Measurements from ENCODE around the gene ZBTB39. TPM values are rescaled to one million over a fixed set of nuclear protein-coding genes. Genes with fewer than 3 reads are reported as not detected.
"Not testable (repeated sequence)": the region's sequence is repeated elsewhere in the genome, so short reads cannot be mapped to it uniquely, and the experiment has no call there.

ZBTB39 gene
- total RNA-seq, 1 donor from 2014 or later: 21.1 TPM

- Histone ChIP-seq H4K20me1 (ENCODE audit: low read depth) (no peaks in the 10 kb centered on the region), H3F3A (ENCODE audit: low read depth) (no peaks in the 10 kb centered on the region), H3K27me3 (no peaks in the 10 kb centered on the region), H3K4me1 (peaks cover 16% of the 10 kb centered on the region), H3K27ac (no peak overlapping the region), H3K9me3 (ENCODE audit: low read depth) (no peaks in the 10 kb centered on the region), H3K36me3 (no peaks in the 10 kb centered on the region), H3K4me3 (no peak overlapping the region), H2AFZ (replicated peaks) (no peak overlapping the region), H3K79me2 (ENCODE audit: low read depth) (no peaks in the 10 kb centered on the region), H3K4me2 (no peak overlapping the region), H3K9ac (no peak overlapping the region)
- H3K9me3 Mint-ChIP-seq: no peaks in the 10 kb centered on the region
- peaks cover 16% of the 10 kb centered on the region for H3K27me3 Mint-ChIP-seq (ENCODE audit: insufficient read depth, low read depth)
- TF ChIP-seq CTCF (IDR thresholded peaks at IDR 0.05) (no peak), EZH2 (IDR thresholded peaks at IDR 0.05) (no peak), EZH2phosphoT487 (IDR thresholded peaks at IDR 0.05) (no peak)
- no peak overlapping the region for H3K4me3 Mint-ChIP-seq
- peaks cover 4% of the 10 kb centered on the region for H3K4me1 Mint-ChIP-seq
- no peak overlapping the region for H3K27ac Mint-ChIP-seq
- H3K36me3 Mint-ChIP-seq: no peaks in the 10 kb centered on the region
- no peak for DNase-seq (ENCODE audit: low spot score)
Measured at GRCh38 chr12:57019983-57020719, 13.8 kb upstream of the ZBTB39 start.

- peaks cover 16% of the 10 kb centered on the region for H3K4me1 ChIP-seq
- H3K9me3 ChIP-seq (ENCODE audit: low read depth): no peaks in the 10 kb centered on the region
- H3K36me3 ChIP-seq: no peaks in the 10 kb centered on the region
- TF ChIP-seq CTCF (IDR thresholded peaks at IDR 0.05) (no peak), EZH2 (IDR thresholded peaks at IDR 0.05) (no peak), EZH2phosphoT487 (IDR thresholded peaks at IDR 0.05) (no peak)
- H4K20me1 ChIP-seq (ENCODE audit: low read depth): no peaks in the 10 kb centered on the region
- no peaks in the 10 kb centered on the region for H3K27me3 ChIP-seq
- Mint-ChIP-seq H3K27ac (no peak overlapping the region), H3K4me1 (peaks cover 5% of the 10 kb centered on the region), H3K9me3 (no peaks in the 10 kb centered on the region), H3K36me3 (no peaks in the 10 kb centered on the region), H3K4me3 (no peak overlapping the region), H3K27me3 (ENCODE audit: insufficient read depth, low read depth) (peaks cover 20% of the 10 kb centered on the region)
- H2AFZ ChIP-seq (replicated peaks): no peak overlapping the region
- H3K9ac ChIP-seq: no peak overlapping the region
- no peaks in the 10 kb centered on the region for H3F3A ChIP-seq (ENCODE audit: low read depth)
- H3K4me3 ChIP-seq: no peak overlapping the region
- no peak for DNase-seq (ENCODE audit: low spot score)
- no peak overlapping the region for H3K27ac ChIP-seq
- H3K79me2 ChIP-seq (ENCODE audit: low read depth): no peaks in the 10 kb centered on the region
- no peak overlapping the region for H3K4me2 ChIP-seq
Measured at GRCh38 chr12:57018906-57019305, 12.6 kb upstream of the ZBTB39 start.

- not testable (repeated sequence) for H3K4me2 ChIP-seq; H3K27ac Mint-ChIP-seq; H3K9me3 Mint-ChIP-seq; H4K20me1 ChIP-seq (ENCODE audit: low read depth); H3K9ac ChIP-seq; H2AFZ ChIP-seq (replicated peaks); H3K36me3 ChIP-seq; H3K4me3 Mint-ChIP-seq; H3K36me3 Mint-ChIP-seq; H3F3A ChIP-seq (ENCODE audit: low read depth); H3K4me1 Mint-ChIP-seq; DNase-seq (ENCODE audit: low spot score); H3K27ac ChIP-seq; H3K79me2 ChIP-seq (ENCODE audit: low read depth); H3K9me3 ChIP-seq (ENCODE audit: low read depth); H3K4me3 ChIP-seq; H3K27me3 ChIP-seq
- H3K27me3 Mint-ChIP-seq (ENCODE audit: insufficient read depth, low read depth): peaks cover 24% of the 10 kb centered on the region
- H3K4me1 ChIP-seq: peaks cover 16% of the 10 kb centered on the region
Measured at GRCh38 chr12:57018353-57018752, 12.0 kb upstream of the ZBTB39 start.

- no peak for TF ChIP-seq CTCF (IDR thresholded peaks at IDR 0.05)
- no peak for TF ChIP-seq EZH2phosphoT487 (IDR thresholded peaks at IDR 0.05)
- TF ChIP-seq EZH2 (IDR thresholded peaks at IDR 0.05): no peak
- Histone ChIP-seq H3F3A (ENCODE audit: low read depth) (no peaks in the 10 kb centered on the region), H3K27ac (no peak within 1 kb of the TSS), H3K9me3 (ENCODE audit: low read depth) (no peaks in the 10 kb centered on the region), H3K27me3 (no peaks in the 10 kb centered on the region), H3K36me3 (no peaks in the 10 kb centered on the region), H3K4me1 (peaks cover 16% of the 10 kb centered on the region), H4K20me1 (ENCODE audit: low read depth) (no peaks in the 10 kb centered on the region), H3K4me2 (peak within 1 kb of the TSS; percentile 70), H3K9ac (peak within 1 kb of the TSS; percentile 57), H3K79me2 (ENCODE audit: low read depth) (no peaks in the 10 kb centered on the region), H2AFZ (replicated peaks) (peak within 1 kb of the TSS; percentile 96), H3K4me3 (peak within 1 kb of the TSS; percentile 26)
- Mint-ChIP-seq H3K27ac (no peak within 1 kb of the TSS), H3K9me3 (no peaks in the 10 kb centered on the region), H3K36me3 (no peaks in the 10 kb centered on the region), H3K27me3 (ENCODE audit: insufficient read depth, low read depth) (peaks cover 25% of the 10 kb centered on the region), H3K4me3 (no peak within 1 kb of the TSS), H3K4me1 (peaks cover 2% of the 10 kb centered on the region)
- DNase-seq (ENCODE audit: low spot score): peak; percentile 67
Measured at GRCh38 chr12:57016348-57016747, 10.0 kb upstream of the ZBTB39 start, which contains the start of gene TAC3. Gene TAC3 (minus strand): TSS chr12:57016529. CDS start chr12:57015797, 732 bp downstream.
